Effector memory CD4-positive, alpha-beta T cell (primary cell): Measurements from ENCODE around the gene WFDC1.

Source experiments
- DNase-seq, 3 donors: peaks; one replicate each; pipeline ENCODE4 v3.0.0-alpha.2; 2020
- H3K27ac ChIP-seq: 2 replicates; pipeline ENCODE4 v1.7.0; 2013; ENCODE audit warnings: mild to moderate bottlenecking, low read length, moderate library complexity; ENCODE audit not compliant: insufficient read depth, poor library complexity, severe bottlenecking
- H3K27me3 ChIP-seq: replicated peaks from 2 replicates; pipeline ENCODE4 v1.7.0; 2013; ENCODE audit warnings: mild to moderate bottlenecking, low read length; ENCODE audit not compliant: insufficient read depth, control insufficient read depth, poor library complexity, severe bottlenecking
- H3K36me3 ChIP-seq: 2 replicates; pipeline ENCODE4 v1.7.0; 2013; ENCODE audit warnings: mild to moderate bottlenecking, low read length, moderate library complexity; ENCODE audit not compliant: control insufficient read depth, insufficient read depth
- H3K4me1 ChIP-seq: 2 replicates; pipeline ENCODE4 v1.7.0; 2013; ENCODE audit warnings: low read length, mild to moderate bottlenecking; ENCODE audit not compliant: control insufficient read depth, insufficient read depth, poor library complexity, severe bottlenecking
- H3K4me3 ChIP-seq: 2 replicates; pipeline ENCODE4 v1.7.0; 2013; ENCODE audit warnings: low read length, low read depth, mild to moderate bottlenecking; ENCODE audit not compliant: insufficient read depth, poor library complexity, severe bottlenecking
- H3K9me3 ChIP-seq: 2 replicates; pipeline ENCODE4 v1.7.0; 2013; ENCODE audit warnings: mild to moderate bottlenecking, low read length, moderate library complexity; ENCODE audit not compliant: control insufficient read depth

WFDC1 gene

DNA sequence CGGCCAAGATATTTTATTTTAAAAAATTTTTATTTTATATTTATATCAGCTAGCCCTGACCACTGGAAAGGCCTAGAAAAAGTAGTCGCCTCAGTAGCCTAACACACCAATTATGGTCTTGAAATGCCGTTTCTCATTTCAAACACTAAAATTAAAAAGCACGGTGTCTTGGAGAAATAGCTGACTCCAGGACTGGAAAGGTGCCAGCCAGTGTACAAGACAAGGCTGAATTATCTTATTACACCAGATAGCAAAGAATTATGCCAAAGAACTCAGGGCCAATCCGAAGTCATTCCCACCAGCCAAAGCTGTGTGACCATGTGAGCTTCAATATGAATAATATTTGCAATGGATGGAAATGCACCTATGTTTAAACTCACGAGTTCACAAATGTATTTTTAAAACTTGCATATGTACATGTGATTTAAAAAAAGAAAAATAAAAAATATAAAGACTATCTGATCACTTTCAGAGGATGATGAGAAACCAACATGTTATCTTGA, 53.8 kb downstream of the WFDC1 start:
- Histone ChIP-seq H3K9me3 (no peaks in the 10 kb centered on the region), H3K27me3 (no peaks in the 10 kb centered on the region), H3K27ac (no peak overlapping the region), H3K4me3 (no peak overlapping the region), H3K4me1 (no peaks in the 10 kb centered on the region), H3K36me3 (no peaks in the 10 kb centered on the region)
- no peak for DNase-seq

DNA sequence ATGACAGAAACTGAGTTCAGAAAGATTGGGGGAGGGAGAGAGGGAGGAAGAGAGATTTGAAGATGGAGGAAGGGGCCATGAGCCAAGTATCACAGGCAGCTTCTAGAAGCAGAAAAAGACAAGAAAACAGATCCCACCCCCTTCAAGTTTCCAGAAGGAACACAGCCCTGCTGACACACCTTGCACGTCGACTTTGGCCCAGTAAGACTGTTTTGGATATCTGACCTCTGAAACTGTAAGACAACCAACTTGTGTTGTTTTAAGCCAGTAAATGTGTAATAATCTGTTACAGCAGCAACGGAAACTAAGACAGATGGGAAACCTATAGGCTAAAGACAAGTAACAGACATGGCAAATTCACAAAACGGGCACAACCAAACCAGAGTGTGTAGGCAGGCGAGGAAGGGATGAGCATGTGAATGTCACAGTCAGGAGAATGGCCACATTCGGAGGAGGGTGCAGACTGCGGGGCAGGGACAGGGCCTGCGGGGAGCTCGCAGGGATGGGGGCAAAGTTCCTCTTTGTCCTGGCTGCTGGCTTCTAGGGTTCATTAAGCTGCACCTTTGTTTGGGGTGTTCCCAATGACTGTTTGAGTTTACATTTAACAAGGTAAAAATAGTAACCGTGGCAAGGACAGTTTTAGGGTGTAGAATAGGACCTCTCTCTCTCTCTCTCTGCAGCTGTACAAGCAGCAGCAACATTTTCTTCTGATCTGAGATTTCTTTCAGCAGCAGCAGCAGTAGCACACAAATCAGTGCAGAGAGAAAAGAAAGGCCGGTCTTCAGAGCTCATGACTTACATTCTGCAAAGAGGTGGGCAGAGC, 55.4 kb downstream of the WFDC1 start:
- no peak overlapping the region for H3K27ac ChIP-seq
- no peaks in the 10 kb centered on the region for H3K36me3 ChIP-seq
- H3K9me3 ChIP-seq, result no peaks in the 10 kb centered on the region
- DNase-seq, result no peak
- H3K27me3 ChIP-seq, result no peaks in the 10 kb centered on the region
- no peak overlapping the region for H3K4me3 ChIP-seq
- H3K4me1 ChIP-seq, result no peaks in the 10 kb centered on the region

DNA sequence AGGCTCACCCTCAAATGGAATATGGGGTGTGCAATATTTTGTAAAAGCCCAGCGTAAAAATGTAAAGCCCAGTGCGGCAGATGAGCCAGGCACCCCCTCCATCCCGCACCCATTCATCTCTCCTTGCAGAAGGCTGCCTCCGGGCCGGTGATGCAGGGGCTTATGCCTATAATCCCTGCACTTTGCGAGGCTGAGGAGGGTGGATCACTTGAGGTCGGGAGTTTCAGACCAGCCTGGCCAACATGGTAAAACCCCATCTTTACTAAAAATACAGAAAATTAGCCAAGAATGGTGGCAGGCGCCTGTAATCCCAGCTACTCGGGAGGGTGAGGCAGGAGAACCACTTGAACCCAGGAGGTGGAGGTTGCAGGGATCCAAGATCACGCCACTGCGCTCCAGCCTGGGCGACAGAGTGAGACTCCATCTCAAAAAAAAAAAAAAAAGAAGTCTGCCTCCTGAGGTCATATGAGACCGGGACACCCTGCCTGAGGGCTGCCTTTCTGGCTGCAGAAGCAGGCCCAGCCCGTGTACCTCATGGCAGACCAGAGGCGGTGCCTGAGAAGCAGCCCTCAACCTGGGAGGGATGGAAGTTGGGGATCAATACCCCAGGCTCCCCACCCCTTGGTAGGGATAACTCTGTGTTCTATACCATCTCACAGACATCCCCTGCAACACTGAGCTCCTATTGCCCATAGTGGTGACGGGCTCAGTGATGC, 56.2 kb downstream of the WFDC1 start:
- no peak overlapping the region for H3K4me3 ChIP-seq
- no peak overlapping the region for H3K27ac ChIP-seq
- no peaks in the 10 kb centered on the region for H3K36me3 ChIP-seq
- no peaks in the 10 kb centered on the region for H3K4me1 ChIP-seq
- H3K27me3 ChIP-seq, result no peaks in the 10 kb centered on the region
- DNase-seq, result no peak
- H3K9me3 ChIP-seq, result no peaks in the 10 kb centered on the region

DNA sequence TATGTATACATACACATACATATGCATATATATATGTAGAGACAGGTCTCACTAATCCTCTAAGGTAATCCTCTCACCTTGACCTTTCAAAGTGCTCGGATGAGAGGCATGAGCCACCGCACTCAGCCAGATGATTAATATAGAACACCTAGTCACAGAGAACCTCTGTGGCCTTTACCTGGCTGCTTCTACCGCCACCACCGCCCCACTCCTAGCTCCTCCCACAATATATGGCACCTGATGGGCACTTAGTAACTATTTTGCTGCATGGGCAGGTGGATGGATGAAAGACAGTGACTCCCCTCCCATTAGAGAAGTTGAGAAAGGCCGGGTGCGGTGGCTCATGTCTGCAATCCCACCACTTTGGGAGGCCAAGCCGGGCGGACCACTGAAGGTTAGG, 57.0 kb downstream of the WFDC1 start:
- no peaks in the 10 kb centered on the region for H3K9me3 ChIP-seq
- no peak overlapping the region for H3K4me3 ChIP-seq

DNA sequence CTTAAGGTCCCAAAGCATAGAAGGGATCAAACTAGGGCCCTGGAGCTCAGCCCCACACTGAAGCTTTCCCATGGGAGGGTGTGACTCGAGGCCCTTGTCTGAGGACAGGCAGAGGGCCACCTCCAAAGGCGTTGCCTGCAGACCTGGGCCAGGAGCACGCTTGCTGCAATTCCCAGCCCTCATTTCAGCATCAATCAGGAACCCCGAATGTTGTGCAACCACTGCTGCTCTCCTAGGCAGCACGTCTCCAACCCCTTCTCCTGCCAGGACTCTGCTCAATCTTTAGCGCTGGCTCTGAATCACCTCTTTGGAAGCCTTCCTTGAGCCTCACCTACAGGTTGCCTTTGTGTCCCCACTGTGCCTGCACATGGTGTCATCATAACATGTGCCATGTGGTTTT, 59.6 kb downstream of the WFDC1 start:
- Histone ChIP-seq H3K27ac (no peak overlapping the region), H3K27me3 (no peaks in the 10 kb centered on the region)
- no peak for DNase-seq

More for the DNA sequence above, 57.0 kb downstream of the WFDC1 start:
- Histone ChIP-seq H3K4me1 (no peaks in the 10 kb centered on the region), H3K36me3 (no peaks in the 10 kb centered on the region), H3K27me3 (no peaks in the 10 kb centered on the region), H3K27ac (no peak overlapping the region)
- DNase-seq, result no peak

DNA sequence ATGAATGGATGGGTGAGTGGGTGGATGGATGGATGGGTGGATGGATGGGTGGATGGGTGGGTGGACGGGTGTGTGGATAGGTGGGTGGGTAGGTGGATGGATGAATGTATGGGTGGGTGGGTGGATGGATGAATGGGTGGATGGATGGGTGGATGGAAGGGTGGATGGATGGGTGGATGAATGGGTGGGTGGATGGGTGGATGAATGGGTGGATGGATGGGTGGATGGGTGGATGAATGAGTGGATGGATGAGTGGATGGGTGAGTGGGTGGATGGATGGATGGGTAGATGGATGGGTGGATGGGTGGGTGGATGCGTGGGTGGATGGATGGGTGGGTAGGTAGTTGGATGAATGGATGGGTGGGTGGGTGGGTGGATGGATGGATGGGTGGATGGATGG, 60.5 kb downstream of the WFDC1 start:
- Histone ChIP-seq H3K9me3 (no peaks in the 10 kb centered on the region), H3K36me3 (no peaks in the 10 kb centered on the region), H3K4me1 (no peaks in the 10 kb centered on the region), H3K27ac (no peak overlapping the region), H3K27me3 (no peaks in the 10 kb centered on the region), H3K4me3 (no peak overlapping the region)
- no peak for DNase-seq

More for the DNA sequence above, 59.6 kb downstream of the WFDC1 start:
- Histone ChIP-seq H3K4me1 (no peaks in the 10 kb centered on the region), H3K4me3 (no peak overlapping the region), H3K36me3 (no peaks in the 10 kb centered on the region), H3K9me3 (no peaks in the 10 kb centered on the region)

DNA sequence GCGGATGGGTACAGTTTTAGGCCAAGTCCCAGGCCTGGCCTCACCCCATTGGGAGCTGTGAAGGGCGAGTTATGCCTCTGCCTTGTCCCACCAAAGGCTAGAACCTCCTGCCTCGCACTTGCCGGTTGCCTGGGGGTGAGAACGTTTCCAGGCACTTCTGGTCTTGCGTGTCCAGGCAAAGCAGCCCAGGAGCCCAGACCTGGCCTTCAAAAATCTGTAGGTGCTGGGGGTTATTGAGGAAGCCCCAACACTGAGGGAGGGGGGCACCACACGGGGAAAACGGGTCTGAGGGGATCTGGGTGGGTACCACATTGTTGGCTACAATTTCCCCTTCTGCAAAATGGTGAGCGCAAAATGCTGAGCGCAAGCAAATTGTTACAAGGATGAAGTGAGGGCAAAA, 61.5 kb downstream of the WFDC1 start:
- H3K4me3 ChIP-seq, result no peak overlapping the region
- H3K9me3 ChIP-seq, result no peaks in the 10 kb centered on the region
- no peak overlapping the region for H3K27ac ChIP-seq
- H3K36me3 ChIP-seq, result no peaks in the 10 kb centered on the region
- DNase-seq, result no peak
- no peaks in the 10 kb centered on the region for H3K4me1 ChIP-seq
- H3K27me3 ChIP-seq, result no peaks in the 10 kb centered on the region

DNA sequence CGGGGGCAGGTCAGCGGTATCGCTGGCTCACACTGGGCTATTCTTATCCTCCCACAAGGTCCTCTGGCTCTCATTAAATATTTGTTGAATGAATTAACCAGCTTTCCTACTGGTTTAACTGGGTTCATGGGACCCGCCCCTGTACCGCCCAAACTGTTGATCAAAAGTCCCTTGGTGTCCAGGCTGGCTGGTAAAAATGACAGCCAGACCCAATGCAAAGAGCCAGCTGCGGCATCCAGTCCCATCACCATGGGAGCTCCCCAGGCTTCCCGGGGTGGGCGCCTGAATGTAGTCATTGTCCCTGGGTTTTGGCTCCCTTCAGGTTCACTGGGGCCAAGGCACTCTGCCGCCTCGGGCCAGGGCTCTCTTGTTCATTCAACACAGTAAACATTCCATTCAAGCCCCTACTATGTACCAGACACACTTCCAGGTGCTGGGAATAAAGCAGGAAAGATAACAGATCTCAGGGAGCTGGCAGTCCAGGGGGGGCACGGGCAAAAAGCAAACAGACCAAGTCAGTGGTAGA, 62.0 kb downstream of the WFDC1 start:
- H3K4me1 ChIP-seq, result no peaks in the 10 kb centered on the region
- H3K27me3 ChIP-seq, result no peaks in the 10 kb centered on the region
- H3K4me3 ChIP-seq, result no peak overlapping the region
- H3K27ac ChIP-seq, result no peak overlapping the region
- no peaks in the 10 kb centered on the region for H3K9me3 ChIP-seq
- DNase-seq, result no peak
- no peaks in the 10 kb centered on the region for H3K36me3 ChIP-seq

DNA sequence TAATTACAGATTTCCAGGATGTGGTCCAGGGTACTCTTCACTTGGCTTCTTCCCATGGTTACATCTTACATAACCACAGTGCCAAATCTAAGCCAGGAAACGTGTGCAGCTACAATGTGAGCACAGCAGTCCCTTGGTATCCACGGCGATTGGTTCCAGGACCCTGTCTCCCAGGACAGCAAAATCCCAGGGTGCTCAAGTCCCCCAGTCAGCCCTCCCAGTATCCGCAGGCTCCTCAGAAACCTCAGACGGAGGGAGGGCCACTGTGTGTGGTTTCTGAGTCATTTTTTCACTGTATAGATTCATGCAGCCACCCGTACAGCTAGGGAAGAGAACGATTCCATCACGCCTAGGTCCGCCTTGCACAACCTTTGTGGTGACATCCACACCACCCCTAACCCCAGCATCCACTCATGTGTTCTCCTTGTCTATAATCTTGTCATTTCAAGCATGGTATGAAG, 62.5 kb downstream of the WFDC1 start:
- H3K27ac ChIP-seq, result no peak overlapping the region
- no peaks in the 10 kb centered on the region for H3K27me3 ChIP-seq
- H3K4me3 ChIP-seq, result no peak overlapping the region
- H3K36me3 ChIP-seq, result no peaks in the 10 kb centered on the region
- no peaks in the 10 kb centered on the region for H3K4me1 ChIP-seq
- no peak for DNase-seq
- H3K9me3 ChIP-seq, result no peaks in the 10 kb centered on the region
